Karpas-422 (cell line): Measurements from ENCODE around the gene DNAAF5. TPM values are rescaled to one million over a fixed set of nuclear protein-coding genes. Genes with fewer than 3 reads are reported as not detected.
A peak's percentile ranks its signal among the peaks of the same experiment; 100 is the strongest.

Experiments
- DNase-seq: peaks from one replicate; pipeline ENCODE4 v3.0.0-alpha.2; 2015
- H2AFZ ChIP-seq: fragments of 200-600 bp; sonication (generic); 2 replicates; pipeline ENCODE4 v1.6.1; 2014; ENCODE audit warnings: antibody characterized with exemption, low read length, mixed read lengths
- H3K27ac ChIP-seq: fragments of 200-600 bp; sonication (generic); 2 replicates; pipeline ENCODE4 v1.5.1; 2014; ENCODE audit warnings: mild to moderate bottlenecking, low read length, moderate library complexity
- H3K27me3 ChIP-seq: fragments of 200-600 bp; sonication (generic); 2 replicates; pipeline ENCODE4 v1.6.1; 2014; ENCODE audit warnings: low read length, mixed read lengths
- H3K36me3 ChIP-seq: fragments of 200-600 bp; sonication (generic); 2 replicates; pipeline ENCODE4 v1.6.1; 2014; ENCODE audit warnings: low read length, mixed read lengths; ENCODE audit not compliant: insufficient read depth
- H3K4me1 ChIP-seq: fragments of 200-600 bp; sonication (generic); 2 replicates; pipeline ENCODE4 v1.6.1; 2014; ENCODE audit warnings: mild to moderate bottlenecking, low read length, mixed read lengths
- H3K4me2 ChIP-seq: fragments of 200-600 bp; sonication (generic); 2 replicates; pipeline ENCODE4 v1.6.1; 2014; ENCODE audit warnings: low read length, low read depth, mild to moderate bottlenecking; ENCODE audit not compliant: poor library complexity, severe bottlenecking
- H3K4me3 ChIP-seq: fragments of 200-600 bp; sonication (generic); 2 replicates; pipeline ENCODE4 v1.5.1; 2014; ENCODE audit warnings: mild to moderate bottlenecking, antibody characterized with exemption, low read length, mixed read lengths
- H3K79me2 ChIP-seq: fragments of 200-600 bp; sonication (generic); 2 replicates; pipeline ENCODE4 v1.6.1; 2014; ENCODE audit warnings: mild to moderate bottlenecking, low read length, mixed read lengths
- H3K9ac ChIP-seq: fragments of 200-600 bp; sonication (generic); 2 replicates; pipeline ENCODE4 v1.6.0; 2014; ENCODE audit warnings: low read length
- H3K9me2 ChIP-seq: fragments of 200-600 bp; sonication (generic), shearing (Covaris generic); replicated peaks from 2 replicates; pipeline ENCODE4 v1.6.0; 2014; ENCODE audit warnings: mild to moderate bottlenecking, low read length, moderate library complexity; ENCODE audit not compliant: insufficient read depth
- H3K9me3 ChIP-seq: fragments of 300-700, 200-600 bp; sonication (generic); 2 replicates; pipeline ENCODE4 v1.6.1; 2014; ENCODE audit warnings: low read length, mixed read lengths
- H4K20me1 ChIP-seq: fragments of 200-600 bp; sonication (generic); 2 replicates; pipeline ENCODE4 v1.6.1; 2014; ENCODE audit warnings: mild to moderate bottlenecking, antibody characterized with exemption, low read length, low read depth; ENCODE audit not compliant: insufficient read depth
- total RNA-seq: library from RNA; depleted of rRNA; stranded (reverse); fragments of >200 nt; shearing (Covaris generic); gene quantifications from 2 replicates; pipeline ENCODE4 v1.2.3, GENCODE V29; 2014; ENCODE audit warnings: low replicate concordance; rRNA removed

Gene DNAAF5
- total RNA-seq, result 21.0 and 22.6 TPM in 2 replicates

GRCh38 chr7:726084-726853, at the start of gene DNAAF5:
DNAAF5 (plus strand) TSS chr7:726699; CDS start chr7:726721, 22 bp downstream.
- Histone ChIP-seq H3K9me3 (peaks cover 10% of the 10 kb centered on the region), H3K9me2 (no peaks in the 10 kb centered on the region), H3K27me3 (no peaks in the 10 kb centered on the region), H3K36me3 (peaks cover 49% of the 10 kb centered on the region), H3K27ac (peak within 1 kb of the TSS; percentile 44; the same call in 1 of the 2 replicates), H3K4me2 (peak within 1 kb of the TSS; percentile 93), H4K20me1 (no peaks in the 10 kb centered on the region), H2AFZ (no peak within 1 kb of the TSS), H3K9ac (peak within 1 kb of the TSS; percentile 90), H3K4me3 (peak within 1 kb of the TSS; percentile 86), H3K79me2 (peaks cover 69% of the 10 kb centered on the region), H3K4me1 (peaks cover 22% of the 10 kb centered on the region)
- DNase-seq, result peak; percentile 97

GRCh38 chr7:676972-677385, 49.5 kb upstream of the DNAAF5 start:
- no peaks in the 10 kb centered on the region for H3K4me1 ChIP-seq
- peaks cover 33% of the 10 kb centered on the region for H3K36me3 ChIP-seq
- no peaks in the 10 kb centered on the region for H3K9me2 ChIP-seq
- no peaks in the 10 kb centered on the region for H4K20me1 ChIP-seq
- no peaks in the 10 kb centered on the region for H3K79me2 ChIP-seq
- no peak overlapping the region for H3K9ac ChIP-seq
- H3K27ac ChIP-seq, result no peak overlapping the region
- H3K4me2 ChIP-seq, result no peak overlapping the region
- no peaks in the 10 kb centered on the region for H3K27me3 ChIP-seq
- no peak for DNase-seq
- H2AFZ ChIP-seq, result no peak overlapping the region
- no peaks in the 10 kb centered on the region for H3K9me3 ChIP-seq
- H3K4me3 ChIP-seq, result no peak overlapping the region

- Histone ChIP-seq H3K9ac (no peak overlapping the region), H3K4me2 (no peak overlapping the region), H2AFZ (no peak overlapping the region), H3K27ac (no peak overlapping the region), H3K4me3 (no peak overlapping the region), H3K4me1 (no peaks in the 10 kb centered on the region), H3K27me3 (no peaks in the 10 kb centered on the region), H4K20me1 (no peaks in the 10 kb centered on the region), H3K36me3 (peaks cover 47% of the 10 kb centered on the region), H3K9me3 (peaks cover 7% of the 10 kb centered on the region; the same call in 1 of the 2 replicates), H3K9me2 (no peaks in the 10 kb centered on the region), H3K79me2 (peaks cover 4% of the 10 kb centered on the region; the same call in 1 of the 2 replicates)
- DNase-seq, result no peak
Measured at GRCh38 chr7:680411-681127, 45.9 kb upstream of the DNAAF5 start.

- no peaks in the 10 kb centered on the region for H4K20me1 ChIP-seq
- peaks cover 4% of the 10 kb centered on the region; the same call in 1 of the 2 replicates for H3K79me2 ChIP-seq
- no peaks in the 10 kb centered on the region for H3K4me1 ChIP-seq
- H3K4me3 ChIP-seq, result no peak overlapping the region
- no peak for DNase-seq
- no peak overlapping the region for H3K9ac ChIP-seq
- peaks cover 12% of the 10 kb centered on the region for H3K9me3 ChIP-seq
- H3K27ac ChIP-seq, result no peak overlapping the region
- no peak overlapping the region for H3K4me2 ChIP-seq
- H3K36me3 ChIP-seq, result peaks cover 41% of the 10 kb centered on the region
- no peaks in the 10 kb centered on the region for H3K27me3 ChIP-seq
- no peak overlapping the region for H2AFZ ChIP-seq
- H3K9me2 ChIP-seq, result no peaks in the 10 kb centered on the region
Measured at GRCh38 chr7:681551-682307, 44.8 kb upstream of the DNAAF5 start.

GRCh38 chr7:682810-683209, 43.7 kb upstream of the DNAAF5 start:
- H3K36me3 ChIP-seq, result peaks cover 34% of the 10 kb centered on the region
- no peaks in the 10 kb centered on the region for H4K20me1 ChIP-seq
- DNase-seq, result no peak
- H2AFZ ChIP-seq, result no peak overlapping the region
- H3K9me3 ChIP-seq, result peaks cover 13% of the 10 kb centered on the region
- no peak overlapping the region for H3K4me2 ChIP-seq
- peaks cover 4% of the 10 kb centered on the region; the same call in 1 of the 2 replicates for H3K79me2 ChIP-seq
- H3K9me2 ChIP-seq, result no peaks in the 10 kb centered on the region
- H3K9ac ChIP-seq, result no peak overlapping the region
- no peak overlapping the region for H3K4me3 ChIP-seq
- H3K4me1 ChIP-seq, result no peaks in the 10 kb centered on the region
- no peak overlapping the region for H3K27ac ChIP-seq
- no peaks in the 10 kb centered on the region for H3K27me3 ChIP-seq

- Histone ChIP-seq H3K9me3 (peaks cover 17% of the 10 kb centered on the region), H3K36me3 (peaks cover 35% of the 10 kb centered on the region), H4K20me1 (no peaks in the 10 kb centered on the region), H3K9me2 (no peaks in the 10 kb centered on the region), H3K27me3 (no peaks in the 10 kb centered on the region), H2AFZ (no peak overlapping the region), H3K27ac (no peak overlapping the region), H3K4me3 (no peak overlapping the region), H3K9ac (no peak overlapping the region), H3K4me1 (no peaks in the 10 kb centered on the region), H3K4me2 (no peak overlapping the region), H3K79me2 (peaks cover 4% of the 10 kb centered on the region; the same call in 1 of the 2 replicates)
- DNase-seq, result no peak
Measured at GRCh38 chr7:683526-684205, 42.8 kb upstream of the DNAAF5 start.

GRCh38 chr7:684416-684815, 42.1 kb upstream of the DNAAF5 start:
- DNase-seq, result no peak
- Histone ChIP-seq H3K4me2 (no peak overlapping the region), H3K9me3 (peaks cover 17% of the 10 kb centered on the region), H3K4me3 (no peak overlapping the region), H3K4me1 (no peaks in the 10 kb centered on the region), H3K27ac (no peak overlapping the region), H2AFZ (no peak overlapping the region), H4K20me1 (no peaks in the 10 kb centered on the region), H3K36me3 (peaks cover 36% of the 10 kb centered on the region), H3K79me2 (peaks cover 4% of the 10 kb centered on the region; the same call in 1 of the 2 replicates), H3K9me2 (no peaks in the 10 kb centered on the region), H3K9ac (no peak overlapping the region), H3K27me3 (no peaks in the 10 kb centered on the region)
